ENCODE data around the gene FGGY. TPM values are rescaled to one million over a fixed set of nuclear protein-coding genes. Genes with fewer than 3 reads are reported as not detected.
A peak's percentile ranks its signal among the peaks of the same experiment; 100 is the strongest.
"Not testable (repeated sequence)": the region's sequence is repeated elsewhere in the genome, so short reads cannot be mapped to it uniquely, and the experiment has no call there.

The FGGY gene
- total RNA-seq, 2 donors from 2014 or later: 14.6 to 24.7 TPM

DNA sequence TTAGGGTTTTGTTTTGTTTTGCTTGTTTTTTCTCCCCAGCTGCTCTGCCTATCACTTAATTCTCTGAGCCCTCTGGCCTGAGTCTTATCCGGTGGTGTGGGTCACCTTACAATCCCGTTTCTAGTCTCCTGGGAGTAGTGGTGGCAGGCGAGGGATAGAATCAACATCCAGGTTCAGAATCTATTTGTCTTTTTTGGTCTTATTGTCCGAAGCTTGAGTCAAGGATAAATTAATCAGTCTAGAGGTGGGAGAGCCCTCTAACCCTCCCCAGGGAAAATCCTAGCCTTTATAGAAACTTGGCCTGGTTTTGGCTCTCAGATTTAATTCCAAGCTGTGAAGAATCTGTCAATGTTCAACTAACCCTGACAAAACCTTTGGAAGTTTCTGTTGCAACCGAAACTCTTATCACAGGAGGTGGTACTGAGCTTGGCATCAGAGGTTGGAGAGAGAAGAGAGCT lies 246.3 kb downstream of the FGGY start:
- intact Hi-C loops (cut with DNase I): no loop called here
- DNase-seq (ENCODE audit: low spot score): no peak

DNA sequence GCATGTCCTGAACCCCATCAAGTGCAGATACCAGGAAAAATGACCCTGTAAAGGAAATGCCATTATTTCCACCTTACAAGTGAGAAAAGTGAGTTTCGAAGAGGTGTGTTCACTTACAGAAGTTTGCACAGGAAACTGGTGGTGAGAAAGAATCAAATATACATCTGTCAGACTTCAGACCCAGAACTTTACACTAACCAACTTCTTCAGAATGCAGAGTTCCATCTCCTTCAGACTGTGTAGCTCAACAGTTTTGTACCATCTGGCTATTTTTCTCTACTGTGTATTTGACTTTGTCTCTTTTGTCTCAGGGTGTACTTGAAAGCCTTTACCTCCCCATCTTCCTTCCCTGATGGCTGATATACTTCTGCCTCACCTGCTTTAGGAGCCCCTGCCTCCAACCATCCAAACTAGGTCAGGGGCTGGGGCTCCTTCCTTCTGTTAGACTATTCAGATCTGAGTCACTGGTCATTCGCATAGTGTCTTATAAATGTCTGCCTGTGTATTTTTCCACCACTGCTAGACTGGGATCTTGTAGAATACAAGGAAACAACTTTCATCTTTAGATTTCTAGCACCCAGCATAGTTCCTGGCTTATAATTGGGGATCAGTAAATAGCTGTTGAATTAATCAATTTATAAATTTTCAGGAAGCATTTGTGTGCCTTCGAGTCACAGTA lies 247.9 kb downstream of the FGGY start:
- no peak for DNase-seq (ENCODE audit: low spot score)
- intact Hi-C loops (cut with DNase I): no loop called here

DNA sequence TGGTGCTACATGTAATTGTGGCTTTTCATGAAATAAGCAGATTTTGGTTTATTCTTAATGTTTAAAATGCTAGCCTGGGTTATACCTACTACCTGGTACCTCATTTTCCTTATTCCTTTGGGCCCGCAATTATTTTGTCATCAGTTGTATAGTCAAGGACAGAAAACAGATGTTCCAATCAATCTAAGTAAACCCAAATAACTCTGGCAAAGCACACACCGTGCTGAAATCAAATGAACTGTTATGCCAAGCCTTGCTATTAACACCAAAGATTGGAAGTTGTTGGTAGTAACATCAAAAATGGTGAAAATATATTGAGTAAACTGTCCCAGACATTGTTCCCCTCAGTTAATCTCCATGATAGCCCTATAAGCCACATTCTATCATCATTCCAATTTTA lies 248.9 kb downstream of the FGGY start:
- intact Hi-C loops (cut with DNase I): no loop called here
- no peak for DNase-seq (ENCODE audit: low spot score)

DNA sequence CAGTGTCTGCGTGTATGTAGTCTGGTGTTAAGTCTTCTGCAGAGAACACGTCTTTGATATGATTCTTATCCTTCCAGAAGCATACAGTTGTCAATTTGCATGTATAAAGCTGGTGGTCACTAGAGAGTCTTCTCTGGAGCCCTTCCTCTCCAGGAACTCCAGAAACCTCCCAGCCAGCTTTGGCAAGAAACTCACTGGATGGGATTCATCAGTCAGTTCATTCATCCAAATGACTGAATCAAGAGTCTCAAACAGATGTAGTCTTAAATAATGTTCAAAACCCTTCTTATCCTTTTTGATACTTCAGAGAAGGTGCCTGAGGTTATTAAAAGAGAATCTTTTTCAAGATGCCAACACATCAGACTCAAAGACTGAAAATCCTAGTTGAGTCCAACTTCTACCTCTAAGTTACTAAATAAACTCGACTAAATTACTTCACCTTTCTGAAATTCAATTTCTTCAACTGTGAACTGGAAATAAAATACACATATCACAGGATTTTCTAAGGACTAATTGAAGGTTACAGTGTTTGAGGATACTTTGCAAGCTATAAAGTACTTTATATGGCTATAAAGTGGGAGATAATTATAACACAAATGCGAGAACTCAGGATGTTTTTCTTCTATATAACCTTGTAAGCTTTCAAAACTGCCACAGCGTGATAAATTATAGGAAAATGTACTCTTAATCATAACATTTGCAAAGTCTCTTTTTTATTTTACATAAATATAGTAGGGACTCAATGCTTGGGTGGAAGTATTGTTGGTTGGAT lies 252.4 kb downstream of the FGGY start:
- DNase-seq (ENCODE audit: low spot score): no peak
- intact Hi-C loops (cut with DNase I): no loop called here

DNA sequence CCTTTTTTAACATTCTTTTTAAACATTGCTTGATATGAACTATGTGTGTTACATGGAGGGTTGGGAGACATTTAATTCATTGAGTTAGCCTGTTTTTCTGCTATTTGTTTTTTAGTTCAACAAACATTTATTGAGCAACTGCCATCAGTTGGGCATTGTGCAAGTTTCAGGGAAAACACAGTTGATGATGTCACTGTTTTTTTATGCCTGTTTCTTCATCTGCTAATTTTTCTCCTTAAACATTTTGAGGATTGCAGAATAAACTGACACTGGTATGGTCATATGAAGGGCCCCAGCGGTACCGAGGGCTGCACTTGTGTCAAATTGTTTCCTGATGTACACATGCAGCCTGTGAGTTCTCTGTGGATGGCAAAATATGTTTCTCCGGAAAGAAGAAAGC lies 253.0 kb downstream of the FGGY start:
- intact Hi-C loops (cut with DNase I): no loop called here
- peak; percentile 81 for DNase-seq (ENCODE audit: low spot score)

DNA sequence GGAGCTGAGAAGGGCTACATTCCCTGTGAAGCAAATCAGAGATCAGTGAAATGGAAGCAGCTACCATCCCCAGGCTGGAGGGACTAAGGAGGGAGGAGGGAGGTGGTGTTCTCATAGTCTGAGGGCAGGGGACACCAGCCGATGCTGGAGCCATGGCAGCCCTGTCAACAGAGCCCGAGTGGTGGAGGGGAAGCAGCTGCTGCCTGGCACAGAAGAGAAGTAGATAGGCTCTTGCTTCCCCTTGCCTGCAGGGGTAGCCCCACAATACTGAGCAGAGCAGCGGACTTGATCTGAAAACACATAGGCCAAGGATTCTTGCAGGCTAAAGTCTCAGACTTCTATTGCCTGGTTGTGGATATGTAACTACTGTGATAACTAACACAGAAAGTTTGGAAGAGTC lies 255.1 kb downstream of the FGGY start:
- intact Hi-C loops (cut with DNase I): no loop called here
- no peak for DNase-seq (ENCODE audit: low spot score)

DNA sequence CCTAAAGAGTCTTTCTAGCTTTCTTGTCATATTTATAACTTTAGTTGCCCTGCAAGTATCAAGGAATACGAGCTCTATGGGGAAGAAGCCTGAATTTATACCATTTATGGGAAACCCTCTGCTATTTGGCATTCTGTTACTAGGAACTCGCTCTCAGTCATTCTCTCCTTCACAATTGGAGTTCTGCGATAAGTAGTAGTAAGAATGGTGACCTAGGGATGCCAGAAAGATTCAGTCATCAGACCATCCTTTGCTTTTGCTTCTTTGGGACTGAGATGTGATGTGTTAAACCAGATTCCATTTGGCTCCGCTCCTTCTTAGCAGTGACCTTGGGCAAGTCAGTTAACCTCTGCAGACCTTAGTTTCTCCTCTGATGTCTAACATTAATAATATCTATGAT lies 256.5 kb downstream of the FGGY start:
- DNase-seq (ENCODE audit: low spot score): no peak
- intact Hi-C loops (cut with DNase I): no loop called here

DNA sequence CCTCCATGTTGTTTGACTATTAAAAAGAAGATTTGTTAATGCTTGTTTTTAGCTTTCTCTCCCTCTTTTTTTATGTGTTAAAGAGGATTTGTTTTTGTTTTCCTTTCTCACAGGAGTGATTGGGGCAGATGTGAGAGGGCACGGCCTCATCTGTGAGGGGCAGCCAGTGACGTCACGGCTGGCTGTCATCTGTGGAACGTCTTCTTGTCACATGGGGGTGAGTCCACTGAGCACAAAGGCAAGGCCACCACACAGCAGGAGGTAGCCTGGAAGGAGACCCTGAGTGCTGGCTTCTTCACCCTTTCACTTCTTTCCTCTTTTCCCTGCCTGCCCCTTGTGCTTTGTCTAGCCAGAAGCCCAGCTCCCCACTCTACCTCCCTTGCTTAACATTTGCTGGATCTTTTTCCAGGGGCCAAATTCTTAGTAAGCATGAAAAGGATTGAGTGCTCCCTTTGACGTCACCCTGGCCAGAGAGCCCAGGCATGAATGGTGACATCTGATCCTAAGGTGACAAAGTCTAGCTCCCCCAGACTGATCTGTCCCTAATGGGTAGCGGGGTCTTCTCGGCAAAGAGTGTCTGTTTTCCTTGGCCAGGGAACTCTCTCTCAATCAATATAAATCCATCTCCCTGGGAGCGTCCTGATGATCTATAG lies 257.2 kb downstream of the FGGY start:
- intact Hi-C loops (cut with DNase I): no loop called here
- no peak for DNase-seq (ENCODE audit: low spot score)

DNA sequence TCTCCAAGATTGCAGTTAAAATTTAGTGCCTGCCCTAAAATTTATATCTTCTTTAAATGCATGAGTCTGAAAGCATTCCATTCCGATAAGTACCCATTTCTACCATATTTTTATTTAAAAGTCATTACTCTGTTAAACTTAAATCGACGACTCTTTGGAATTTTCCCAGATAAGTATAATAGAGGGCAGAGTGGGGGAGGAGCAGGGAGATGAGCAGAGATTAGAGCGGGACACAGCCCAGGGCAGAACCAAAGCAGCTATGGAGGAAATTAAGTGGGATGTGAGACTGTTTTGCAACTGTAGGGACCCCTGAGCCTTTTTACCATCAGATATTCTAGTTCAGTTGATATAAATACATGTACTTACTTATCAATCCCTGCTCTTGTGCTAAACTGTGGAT lies 257.9 kb downstream of the FGGY start:
- intact Hi-C loops (cut with DNase I): no loop called here
- no peak for DNase-seq (ENCODE audit: low spot score)

DNA sequence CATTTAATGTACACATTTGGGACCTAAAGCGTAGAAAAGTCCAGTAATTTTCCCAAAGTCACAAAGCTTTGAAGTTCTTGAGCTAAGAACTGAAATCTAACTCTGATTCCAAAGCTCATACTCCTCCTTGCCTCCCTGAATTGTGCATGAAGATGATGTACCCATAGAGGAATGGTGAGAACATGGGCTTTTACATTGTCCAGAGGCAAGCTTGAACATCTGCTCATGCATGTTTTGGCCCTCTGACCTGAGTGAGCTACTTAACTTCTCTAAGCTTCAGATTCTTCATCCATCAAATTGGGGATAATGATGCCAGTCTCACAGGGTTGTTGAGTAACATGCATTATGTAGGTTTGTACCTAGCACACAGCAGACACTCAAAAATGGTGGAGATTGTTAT lies 259.5 kb downstream of the FGGY start:
- no peak for DNase-seq (ENCODE audit: low spot score)
- intact Hi-C loops (cut with DNase I): no loop called here

DNA sequence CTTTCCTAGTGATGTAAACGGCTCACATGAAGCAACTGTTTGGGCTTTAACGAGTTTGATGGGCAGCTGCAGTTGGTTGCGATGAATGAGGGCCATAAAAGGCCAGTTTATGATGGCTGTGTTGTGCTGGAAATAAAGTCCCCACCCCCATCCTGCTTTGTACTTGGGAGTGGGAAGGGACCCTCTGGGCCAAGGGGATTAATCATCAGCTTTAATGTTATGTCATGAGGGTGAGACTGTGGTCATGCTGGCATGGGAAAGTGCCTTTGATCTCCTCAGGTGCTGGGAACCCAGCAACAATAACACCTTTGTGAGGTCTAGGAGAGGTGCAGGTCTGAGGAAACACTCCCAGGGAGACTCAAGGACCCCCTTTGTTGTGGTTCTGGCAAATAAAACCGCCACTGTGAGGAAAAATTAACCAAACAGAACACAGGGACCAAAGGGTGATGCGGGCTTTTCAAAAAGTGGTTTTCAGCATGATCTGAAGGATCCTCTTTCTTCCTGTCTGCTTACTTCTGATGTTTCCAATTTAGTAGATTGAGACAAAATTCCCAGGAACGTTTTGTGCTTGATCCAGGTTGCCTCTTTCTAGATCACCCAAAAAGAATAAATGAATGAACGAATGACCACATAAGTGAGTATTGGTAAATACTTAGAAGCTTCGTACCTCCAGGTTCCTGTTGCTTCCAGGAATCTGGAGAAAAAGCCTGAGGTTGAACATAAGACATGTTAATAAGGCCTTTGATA lies 260.1 kb downstream of the FGGY start:
- no peak for DNase-seq (ENCODE audit: low spot score)
- intact Hi-C loops (cut with DNase I): no loop called here

DNA sequence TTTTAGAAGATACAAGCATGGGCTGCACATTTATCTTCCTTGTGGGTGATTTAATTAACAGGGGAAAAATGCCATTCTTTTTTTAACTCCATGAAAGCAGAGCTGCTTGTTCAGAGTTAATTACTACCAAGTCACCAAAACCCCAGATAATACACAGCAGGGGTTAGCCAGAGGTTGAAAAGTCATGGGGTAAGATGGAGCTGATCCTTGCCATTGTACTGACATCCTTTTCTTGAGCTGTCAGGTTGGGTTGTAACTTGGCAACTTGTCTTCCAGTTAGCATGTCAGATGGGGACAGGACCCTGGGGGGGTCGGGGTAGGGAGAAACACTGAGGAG lies 260.6 kb downstream of the FGGY start:
- DNase-seq (ENCODE audit: low spot score): no peak
- intact Hi-C loops (cut with DNase I): no loop called here

DNA sequence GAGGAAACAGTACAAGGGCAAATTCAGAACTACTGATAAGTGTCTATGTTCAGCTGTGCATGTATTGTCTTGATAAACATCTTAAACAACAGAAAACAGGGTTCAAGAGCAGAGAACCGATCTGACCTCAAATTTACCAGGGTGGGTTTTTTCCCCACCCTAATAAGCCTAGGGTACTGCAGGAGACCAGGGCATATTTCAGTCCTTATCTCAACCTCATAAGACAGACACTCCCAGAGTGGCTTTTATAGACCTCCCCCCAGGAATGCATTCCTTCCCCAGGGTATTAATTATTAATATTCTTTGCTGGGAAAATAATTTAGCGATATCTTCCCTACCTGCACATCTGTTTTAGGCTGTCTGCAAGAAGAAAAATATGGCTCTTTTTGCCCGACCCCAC lies 261.7 kb downstream of the FGGY start:
- DNase-seq (ENCODE audit: low spot score); intact Hi-C loops (cut with DNase I): not testable (repeated sequence)

DNA sequence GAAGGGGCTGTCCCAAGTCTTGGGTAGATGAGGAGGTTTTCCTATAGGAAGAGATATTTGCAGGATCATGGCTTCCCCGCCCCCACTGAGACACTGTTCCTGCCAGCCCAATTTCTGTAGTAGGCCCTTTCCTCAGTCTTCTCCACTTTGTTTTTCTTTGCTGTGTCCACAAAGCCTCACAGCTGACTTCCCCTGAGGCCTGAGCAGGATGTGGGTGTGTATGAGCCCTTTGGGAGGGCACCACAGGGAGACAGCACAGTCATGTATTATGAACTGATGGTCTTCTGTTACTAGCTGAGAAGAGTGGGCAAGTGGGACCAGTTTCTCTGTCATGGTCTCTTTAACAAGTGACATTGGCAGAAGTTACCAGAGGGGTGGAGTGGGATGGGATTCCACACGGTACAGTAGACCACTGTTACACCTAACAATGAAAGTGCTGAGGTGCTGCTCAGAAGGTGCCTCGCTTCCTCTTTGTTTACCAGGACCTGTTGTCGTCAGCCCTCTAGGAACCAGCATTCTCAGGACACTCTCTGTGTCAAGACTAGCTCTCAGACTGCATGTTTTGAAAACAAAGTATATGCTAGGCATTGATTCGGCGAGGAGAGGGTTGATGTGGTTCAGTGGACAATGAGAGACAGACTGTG lies 264.0 kb downstream of the FGGY start:
- intact Hi-C loops (cut with DNase I): no loop called here
- DNase-seq (ENCODE audit: low spot score): no peak

DNA sequence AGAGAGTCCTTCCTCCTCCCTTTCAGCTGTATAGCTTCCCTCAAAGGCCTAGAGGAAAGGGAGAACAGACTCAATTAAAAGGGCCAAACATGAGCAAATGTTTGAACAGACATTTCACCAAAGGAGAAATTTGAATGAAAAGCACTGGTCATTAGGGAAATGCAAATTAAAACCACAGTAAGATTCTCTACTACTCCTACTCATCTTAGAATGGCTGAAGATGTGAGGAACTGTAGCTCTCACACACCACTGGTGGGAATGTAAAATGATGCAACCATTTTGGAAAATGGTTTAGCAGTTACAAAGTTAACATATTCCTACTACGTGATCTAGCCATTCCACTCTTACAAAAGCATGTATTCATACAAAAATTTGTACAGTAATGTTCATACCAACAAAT lies 264.9 kb downstream of the FGGY start:
- intact Hi-C loops (cut with DNase I): no loop called here
- no peak for DNase-seq (ENCODE audit: low spot score)

DNA sequence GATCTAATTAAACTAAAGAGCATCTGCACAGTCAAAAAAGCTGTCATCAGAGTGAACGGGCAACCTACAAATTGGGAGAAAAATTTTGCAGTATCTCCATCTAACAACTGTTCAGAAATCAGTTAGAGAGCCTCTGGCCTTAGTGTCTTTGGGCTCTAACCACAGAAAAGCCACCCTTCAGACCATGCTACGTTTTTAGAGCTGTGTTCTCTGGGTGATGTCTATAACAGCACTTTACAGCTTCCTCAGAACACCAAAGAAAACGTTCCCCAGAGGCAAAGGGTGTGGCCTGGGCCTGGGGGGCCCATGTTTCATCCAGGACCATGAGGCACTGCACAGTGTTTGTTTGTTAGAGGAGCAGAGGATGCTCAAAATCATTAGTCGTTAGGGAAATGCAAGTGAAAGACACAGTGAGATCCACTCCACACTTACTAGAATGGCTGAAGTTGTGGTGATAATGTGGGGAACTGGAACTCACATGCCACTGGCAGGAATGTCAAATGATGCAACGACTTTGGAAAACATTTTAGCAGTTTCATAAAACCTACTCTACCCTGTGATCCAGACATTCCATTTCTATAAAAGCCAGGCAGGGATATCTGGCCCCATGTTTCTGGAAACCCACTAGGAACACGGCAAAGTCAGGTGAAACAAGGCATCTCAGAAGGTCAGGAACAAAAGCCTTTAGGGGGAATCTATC lies 267.4 kb downstream of the FGGY start:
- intact Hi-C loops (cut with DNase I): no loop called here
- no peak for DNase-seq (ENCODE audit: low spot score)

DNA sequence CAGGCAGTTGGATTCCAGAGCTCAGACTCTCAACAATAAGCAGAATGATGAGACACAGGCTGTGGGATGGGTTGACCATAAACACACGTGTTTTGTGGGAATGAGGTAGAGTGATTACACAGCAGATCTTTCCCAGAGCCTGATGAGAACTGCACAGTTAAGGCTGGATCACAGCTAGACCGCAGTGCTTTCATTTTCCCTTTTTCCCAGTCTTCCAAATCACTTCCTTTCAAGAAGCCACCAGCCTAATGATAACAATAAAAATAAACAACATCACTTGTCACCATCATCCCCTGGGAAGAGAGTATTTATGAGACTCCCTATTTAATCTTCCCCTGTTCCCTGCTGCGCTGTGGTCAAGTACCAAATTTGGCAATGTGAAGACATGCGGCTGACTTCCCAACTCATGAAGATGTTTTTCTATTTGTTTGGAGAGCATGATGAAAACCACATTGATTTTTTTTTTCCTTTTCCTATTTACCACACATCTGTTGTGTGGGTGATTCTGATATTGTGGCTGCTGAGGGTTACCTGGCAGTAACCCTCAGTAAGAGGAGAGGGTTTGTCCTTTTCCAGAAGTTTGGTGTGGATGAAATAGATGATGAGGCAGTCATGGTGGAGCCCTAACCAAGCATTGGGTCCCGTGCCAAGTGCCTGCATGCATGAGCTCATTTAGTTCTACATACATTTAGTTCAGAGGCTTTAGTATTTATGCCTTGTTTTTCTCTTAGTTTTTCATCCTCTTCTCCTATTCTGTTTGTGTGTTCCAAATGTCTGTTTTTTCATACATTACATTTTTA lies 268.9 kb downstream of the FGGY start:
- intact Hi-C loops (cut with DNase I): no loop called here
- no peak for DNase-seq (ENCODE audit: low spot score)
